GM19452 (cell line): ENCODE results near the gene GRWD1.
"Not testable (repeated sequence)": the region's sequence is repeated elsewhere in the genome, so short reads cannot be mapped to it uniquely, and the experiment has no call there.

Experiments used
- ATAC-seq: cut with Tn5 transposase; IDR thresholded peaks from one replicate; pipeline ENCODE4 v1.9.1; 2021; ENCODE audit not compliant: unreplicated experiment

GRWD1 gene

GRCh38 chr19:48477698-48478338 lies 32.0 kb downstream of the GRWD1 start:
- ATAC-seq, result no peak

DNA sequence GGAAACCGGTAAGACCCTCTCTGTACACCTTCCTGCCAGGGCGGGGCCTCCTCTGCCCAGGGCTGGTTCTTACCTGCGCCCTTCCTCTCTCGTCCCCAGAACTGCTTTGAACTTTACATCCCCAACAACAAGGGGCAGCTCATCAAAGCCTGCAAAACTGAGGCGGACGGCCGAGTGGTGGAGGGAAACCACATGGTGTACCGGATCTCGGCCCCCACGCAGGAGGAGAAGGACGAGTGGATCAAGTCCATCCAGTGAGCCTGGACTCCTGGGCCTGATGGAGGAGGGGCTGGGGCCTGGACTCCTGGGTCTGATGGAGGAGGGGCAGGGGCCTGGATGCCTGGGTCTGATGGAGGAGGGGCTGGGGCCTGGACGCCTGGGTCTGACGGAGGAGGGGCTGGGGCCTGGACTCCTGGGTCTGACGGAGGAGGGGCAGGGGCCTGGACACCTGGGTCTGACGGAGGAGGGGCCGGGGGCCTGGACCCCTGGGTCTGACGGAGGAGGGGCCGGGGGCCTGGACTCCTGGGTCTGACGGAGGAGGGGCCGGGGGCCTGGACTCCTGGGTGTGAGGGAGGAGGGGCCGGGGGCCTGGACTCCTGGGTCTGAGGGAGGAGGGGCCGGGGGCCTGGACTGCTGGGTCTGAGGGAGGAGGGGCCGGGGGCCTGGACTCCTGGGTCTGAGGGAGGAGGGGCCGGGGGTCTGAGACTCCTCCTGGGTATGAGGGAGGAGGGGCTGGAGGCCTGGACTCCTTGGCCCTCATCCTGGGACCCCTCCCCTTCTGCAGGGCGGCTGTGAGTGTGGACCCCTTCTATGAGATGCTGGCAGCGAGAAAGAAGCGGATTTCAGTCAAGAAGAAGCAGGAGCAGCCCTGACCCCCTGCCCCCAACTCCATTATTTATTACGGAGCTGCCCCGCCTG lies 32.8 kb downstream of the GRWD1 start:
- ATAC-seq, result no peak

DNA sequence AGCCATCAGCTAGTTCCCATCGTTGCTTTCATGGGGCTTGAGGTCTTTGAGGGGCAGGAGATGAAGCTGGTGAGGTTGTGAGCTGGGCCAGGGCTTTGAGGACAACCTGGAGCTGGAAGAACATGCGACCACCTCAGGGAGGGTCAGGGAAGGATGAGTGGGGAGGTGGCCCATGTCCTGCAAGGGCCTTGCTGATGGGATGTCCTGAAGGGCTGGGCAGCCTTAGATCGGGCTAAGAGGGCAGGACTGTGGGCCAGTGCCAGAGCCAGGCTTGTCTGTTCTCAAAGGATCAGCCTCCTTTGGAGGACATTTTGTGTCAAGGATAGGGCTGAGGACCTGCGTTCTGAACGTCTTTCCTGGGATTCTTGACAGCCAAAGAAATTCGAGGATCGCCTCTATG lies 33.9 kb downstream of the GRWD1 start:
- ATAC-seq, result no peak

- no peak for ATAC-seq
These were observed 34.4 kb downstream of the GRWD1 start for GRCh38 chr19:48480183-48480557.

GRCh38 chr19:48480558-48481500 lies 35.0 kb downstream of the GRWD1 start:
- ATAC-seq, result no peak

GRCh38 chr19:48481846-48482639 lies 36.3 kb downstream of the GRWD1 start:
- ATAC-seq, result no peak

DNA sequence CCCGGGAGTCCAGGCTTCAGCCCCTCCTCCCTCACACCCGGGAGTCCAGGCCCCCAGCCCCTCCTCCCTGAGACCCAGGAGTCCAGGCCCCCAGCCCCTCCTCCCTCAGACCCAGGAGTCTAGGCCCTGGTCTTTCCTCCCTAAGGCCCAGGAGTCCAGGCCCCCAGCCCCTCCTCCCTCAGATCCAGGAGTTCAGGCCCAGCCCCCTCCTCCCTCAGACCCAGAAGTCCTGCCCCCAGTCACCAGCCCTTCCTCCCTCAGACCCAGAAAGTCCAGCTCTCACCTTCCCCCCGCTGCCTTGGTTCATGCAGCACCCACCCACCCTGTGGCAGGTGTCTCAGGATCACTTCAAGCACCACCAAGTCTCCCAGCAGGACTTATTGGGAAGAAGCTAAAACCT lies 37.5 kb downstream of the GRWD1 start:
- ATAC-seq, result no peak

GRCh38 chr19:48484247-48484893 lies 38.6 kb downstream of the GRWD1 start:
- ATAC-seq, result no peak

GRCh38 chr19:48484931-48485612 lies 39.3 kb downstream of the GRWD1 start:
- ATAC-seq, result no peak

DNA sequence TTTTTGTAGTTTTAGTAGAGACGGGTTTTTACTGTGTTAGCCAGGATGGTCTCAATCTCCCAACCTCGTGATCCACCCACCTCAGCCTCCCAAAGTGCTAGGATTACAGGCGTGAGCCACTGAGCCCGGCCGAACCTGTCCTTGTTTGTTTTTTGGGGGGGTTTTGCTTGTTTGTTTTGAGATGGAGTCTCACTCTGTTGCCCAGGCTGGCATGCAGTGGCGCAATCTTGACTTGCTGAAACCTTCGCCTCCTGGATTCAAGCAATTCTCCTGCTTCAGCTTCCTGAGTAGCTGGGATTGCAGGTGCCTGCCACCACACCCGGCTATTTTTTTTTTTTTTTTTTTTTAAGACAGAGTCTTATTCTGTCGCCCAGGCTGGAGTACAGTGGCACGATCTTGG lies 40.9 kb downstream of the GRWD1 start:
- not testable (repeated sequence) for ATAC-seq

- no peak for ATAC-seq
These were observed 41.8 kb downstream of the GRWD1 start for GRCh38 chr19:48487544-48487943.

- ATAC-seq, result no peak
These were observed 42.2 kb downstream of the GRWD1 start for GRCh38 chr19:48487948-48488347.

GRCh38 chr19:48488478-48488877 lies 42.7 kb downstream of the GRWD1 start:
- not testable (repeated sequence) for ATAC-seq

DNA sequence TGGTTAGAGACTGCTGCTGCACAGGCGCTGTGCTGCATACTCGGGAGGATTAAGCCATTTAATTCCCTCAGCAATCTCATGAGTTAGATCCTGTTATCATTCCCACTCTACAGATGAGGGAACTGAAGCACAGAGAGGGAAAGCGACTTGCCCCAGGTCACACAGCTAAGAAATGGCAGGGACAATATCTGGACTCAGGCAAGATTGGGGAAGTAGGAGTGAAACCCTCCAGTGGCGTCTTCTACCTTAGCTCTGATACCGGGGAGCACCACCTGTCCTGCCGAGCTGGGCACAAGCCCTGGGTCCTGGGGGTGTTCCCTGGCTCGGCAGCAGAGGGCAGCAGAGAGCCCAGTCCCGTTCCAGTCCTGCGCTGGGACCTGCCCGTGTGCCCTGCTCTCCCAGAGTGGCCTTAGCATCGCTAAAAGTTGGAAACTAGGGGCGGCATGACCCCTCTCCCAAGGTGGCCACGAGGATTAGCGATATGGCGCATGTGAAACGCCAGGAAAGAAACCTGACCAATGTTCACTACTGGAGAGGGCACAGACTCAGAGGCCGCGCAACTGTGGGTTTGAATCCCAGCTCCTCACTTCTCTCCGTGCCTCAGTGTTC lies 43.9 kb downstream of the GRWD1 start:
- no peak for ATAC-seq

DNA sequence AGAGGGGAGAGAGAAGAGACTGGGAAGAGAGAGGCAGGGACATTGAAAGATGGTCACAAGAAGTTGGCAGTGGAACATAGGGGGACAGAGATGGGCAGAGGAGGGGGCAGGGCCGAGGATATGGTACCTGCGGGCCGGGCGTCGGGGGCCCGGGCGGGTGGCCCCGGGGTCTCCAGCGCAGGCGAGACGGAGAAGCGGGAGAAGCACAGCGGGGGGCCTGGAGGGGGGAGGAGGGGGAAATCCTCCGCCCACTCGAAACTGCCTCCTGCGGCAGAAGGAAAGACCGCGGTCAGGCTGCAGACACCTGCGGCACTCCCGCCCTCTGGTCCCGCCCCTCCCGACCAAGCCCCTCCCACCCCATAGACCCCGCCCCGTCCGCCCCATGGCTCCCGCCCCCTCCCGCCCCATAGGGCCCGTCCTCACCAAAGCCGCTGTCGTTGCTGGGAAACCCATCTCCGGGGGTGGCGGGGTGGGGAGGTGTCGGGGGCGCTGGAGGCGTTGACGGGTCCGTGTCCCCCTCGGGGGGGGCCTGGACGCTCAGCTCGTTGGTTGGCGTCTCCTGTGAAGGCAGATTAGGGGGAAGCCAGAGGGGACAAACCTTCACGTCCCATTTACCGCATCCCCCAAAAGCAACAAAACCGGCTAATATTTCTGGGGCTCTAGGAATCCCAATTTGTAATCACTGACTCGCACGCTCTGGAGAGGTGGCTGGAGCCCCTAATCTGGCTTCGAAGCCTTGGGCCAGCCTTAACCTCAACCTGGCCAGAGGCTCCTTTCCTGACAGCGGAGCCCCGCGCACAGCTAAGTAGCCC lies 45.4 kb downstream of the GRWD1 start:
- ATAC-seq, result no peak

DNA sequence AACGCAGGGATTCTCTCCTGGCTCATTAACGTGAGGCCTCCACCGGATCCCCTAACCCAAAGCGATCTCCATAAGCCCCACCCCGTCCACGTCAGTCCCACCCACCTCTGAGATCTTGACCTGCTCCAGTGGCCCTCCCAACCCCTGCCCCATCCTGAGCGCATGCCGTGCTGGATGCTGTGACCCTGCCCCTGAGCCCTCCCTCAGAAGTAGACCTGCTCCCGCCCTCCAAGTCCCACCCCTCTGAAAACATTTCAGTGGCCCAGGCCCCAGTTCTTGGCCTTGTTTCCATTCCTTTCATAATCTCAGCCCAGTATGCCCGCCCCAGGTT lies 46.0 kb downstream of the GRWD1 start:
- ATAC-seq, result no peak

- ATAC-seq, result peak; percentile 56
These were observed 47.3 kb downstream of the GRWD1 start for GRCh38 chr19:48492925-48493717.
